H1 (cell line): Measurements from ENCODE around the gene SETDB2. TPM values are rescaled to one million over a fixed set of nuclear protein-coding genes. Genes with fewer than 3 reads are reported as not detected.

Source experiments
- CTCF ChIA-PET: fragments of 300-600 bp; sonication (Branson Sonifier 250); formaldehyde crosslinking; loops from one replicate; lab custom pipeline; 2021; ENCODE audit not compliant: partially characterized antibody; lab: Charles Lee
- POLR2A ChIA-PET: fragments of 300-600 bp; sonication (Branson Sonifier 250); formaldehyde crosslinking; loops from one replicate; lab custom pipeline; 2021; ENCODE audit warnings: inconsistent platforms; ENCODE audit not compliant: partially characterized antibody; lab: Charles Lee
- DNase-seq, 2 experiments: peaks; one replicate each; pipeline versions ENCODE4 v3.0.0 to v3.0.0-alpha.2; 2010 to 2022; ENCODE audit warnings: low spot score in 2 of 2, low read depth in 1 of 2, mixed read lengths in 1 of 2
- FAIRE-seq: peaks from 2 replicates; lab custom pipeline; 2011; peaks lifted over from hg19 to GRCh38; lab: Jason Lieb, UNC
- H2AFZ ChIP-seq: 2 replicates; pipeline ENCODE4 v1.8.1; 2012; ENCODE audit warnings: low read length, inconsistent platforms
- H2AK5ac ChIP-seq: 2 replicates; pipeline ENCODE4 v1.6.1; 2013; ENCODE audit warnings: low read depth, low read length
- H2BK120ac ChIP-seq: replicated peaks from 2 replicates; pipeline ENCODE3; 2013; ENCODE audit warnings: low read depth, low read length, inconsistent platforms
- H2BK12ac ChIP-seq: 2 replicates; pipeline ENCODE4 v1.6.1; 2013; ENCODE audit warnings: low read depth, low read length
- H2BK15ac ChIP-seq: 2 replicates; pipeline ENCODE4 v1.6.1; 2013; ENCODE audit warnings: low read length
- H2BK20ac ChIP-seq: 2 replicates; pipeline ENCODE4 v1.6.1; 2013; ENCODE audit warnings: low read length
- H2BK5ac ChIP-seq: 2 replicates; pipeline ENCODE4 v1.6.1; 2013; ENCODE audit warnings: low read depth, low read length
- H3K14ac ChIP-seq: 2 replicates; pipeline ENCODE4 v1.6.1; 2013; ENCODE audit warnings: inconsistent platforms; ENCODE audit not compliant: insufficient read length
- H3K18ac ChIP-seq: 2 replicates; pipeline ENCODE4 v1.6.1; 2013; ENCODE audit warnings: low read length; ENCODE audit errors: extremely low read depth
- H3K23ac ChIP-seq: 2 replicates; pipeline ENCODE4 v1.6.1; 2013; ENCODE audit warnings: inconsistent platforms; ENCODE audit not compliant: insufficient read length
- H3K23me2 ChIP-seq: 2 replicates; pipeline ENCODE4 v1.6.1; 2013; ENCODE audit warnings: low read depth, low read length
- H3K27ac ChIP-seq: 2 replicates; pipeline ENCODE4 v1.6.1; 2011; ENCODE audit warnings: low read depth, low read length, inconsistent platforms
- H3K27me3 ChIP-seq, 4 experiments: replicated peaks in 1 of 4; 1 replicate in 1 of 4; 2 replicates in 3 of 4; pipeline versions ENCODE4 v1.6.1 to v1.8.1; 2011 to 2013; ENCODE audit warnings: low read length in 3 of 4, mild to moderate bottlenecking in 3 of 4, inconsistent platforms in 2 of 4, mixed read lengths in 2 of 4, moderate library complexity in 1 of 4; ENCODE audit not compliant: control insufficient read depth in 3 of 4, insufficient read depth in 3 of 4; ENCODE audit errors: extremely low read depth in 1 of 4
- H3K36me3 ChIP-seq, 4 experiments: 2 replicates each; pipeline versions ENCODE4 v1.6.1 to v1.8.1; 2011 to 2013; ENCODE audit warnings: mild to moderate bottlenecking in 4 of 4, low read length in 3 of 4, moderate library complexity in 2 of 4, control low read depth in 1 of 4, inconsistent platforms in 1 of 4; ENCODE audit not compliant: insufficient read depth in 4 of 4, control insufficient read depth in 2 of 4
- H3K4ac ChIP-seq: replicated peaks from 2 replicates; pipeline ENCODE3; 2013; ENCODE audit warnings: low read length, low read depth, mixed read lengths, inconsistent platforms; ENCODE audit not compliant: insufficient read length
- H3K4me1 ChIP-seq, 4 experiments: replicated peaks in 1 of 4; 1 replicate in 1 of 4; 2 replicates in 3 of 4; pipeline versions ENCODE4 v1.6.1 to v1.8.1; 2011 to 2013; ENCODE audit warnings: low read length in 3 of 4, inconsistent platforms in 2 of 4, mixed read lengths in 1 of 4; ENCODE audit not compliant: insufficient read depth in 4 of 4, control insufficient read depth in 3 of 4
- H3K4me2 ChIP-seq, 2 experiments: 2 replicates each; pipeline versions ENCODE4 v1.6.1 to v1.8.1; 2011 to 2013; ENCODE audit warnings: low read depth in 2 of 2, low read length in 2 of 2, control low read depth in 1 of 2, inconsistent platforms in 1 of 2, mild to moderate bottlenecking in 1 of 2; ENCODE audit not compliant: insufficient read depth in 1 of 2
- H3K4me3 ChIP-seq, 4 experiments: fragments of 200-600, 300-600 bp in 1 of 4; sonication (generic), shearing (Covaris generic), sonication (Bioruptor Twin) in 1 of 4; 2 replicates each; pipeline versions ENCODE4 v1.5.1 to v1.8.1; 2011 to 2016; ENCODE audit warnings: low read length in 4 of 4, low read depth in 3 of 4, control low read depth in 2 of 4, inconsistent platforms in 2 of 4, mild to moderate bottlenecking in 2 of 4, mixed read lengths in 1 of 4, moderate library complexity in 1 of 4; ENCODE audit not compliant: insufficient read depth in 2 of 4; ENCODE audit errors: extremely low read depth in 1 of 4
- H3K56ac ChIP-seq: replicated peaks from 2 replicates; pipeline ENCODE3; 2013; ENCODE audit warnings: low read depth, mild to moderate bottlenecking, mixed read lengths, low read length, inconsistent platforms; ENCODE audit not compliant: insufficient read length
- H3K79me1 ChIP-seq: 2 replicates; pipeline ENCODE4 v1.6.1; 2013; ENCODE audit warnings: low read depth, low read length, control low read depth
- H3K79me2 ChIP-seq, 2 experiments: 2 replicates each; pipeline versions ENCODE4 v1.6.1 to v1.8.1; 2012 to 2013; ENCODE audit warnings: low read length in 2 of 2, mild to moderate bottlenecking in 2 of 2, inconsistent platforms in 1 of 2; ENCODE audit not compliant: insufficient read depth in 2 of 2, control insufficient read depth in 1 of 2
- H3K9ac ChIP-seq, 4 experiments: replicated peaks in 1 of 4; 1 replicate in 1 of 4; 2 replicates in 3 of 4; pipeline versions ENCODE4 v1.6.1 to v1.8.1; 2011 to 2013; ENCODE audit warnings: low read depth in 3 of 4, low read length in 3 of 4, control low read depth in 2 of 4, mild to moderate bottlenecking in 2 of 4, moderate library complexity in 2 of 4, inconsistent platforms in 1 of 4; ENCODE audit errors: extremely low read depth in 1 of 4
- H3K9me3 ChIP-seq, 2 experiments: 2 replicates each; pipeline versions ENCODE4 v1.6.1 to v1.8.1; 2012 to 2013; ENCODE audit warnings: mild to moderate bottlenecking in 2 of 2, moderate library complexity in 2 of 2, control low read depth in 1 of 2, inconsistent platforms in 1 of 2, low read depth in 1 of 2, low read length in 1 of 2, mixed read lengths in 1 of 2; ENCODE audit not compliant: insufficient read depth in 2 of 2
- H4K20me1 ChIP-seq, 2 experiments: replicated peaks in 1 of 2; 2 replicates each; pipeline versions ENCODE3 to v1.8.1; 2011 to 2013; ENCODE audit warnings: inconsistent platforms in 2 of 2, low read length in 2 of 2, mild to moderate bottlenecking in 1 of 2; ENCODE audit not compliant: insufficient read depth in 2 of 2, control insufficient read depth in 1 of 2
- H4K5ac ChIP-seq: 2 replicates; pipeline ENCODE4 v1.6.1; 2013; ENCODE audit warnings: low read length, low read depth, mixed read lengths, inconsistent platforms; ENCODE audit not compliant: insufficient read length
- H4K8ac ChIP-seq: 2 replicates; pipeline ENCODE4 v1.8.0; 2013; ENCODE audit warnings: mild to moderate bottlenecking, moderate library complexity, low read length, inconsistent platforms; ENCODE audit not compliant: insufficient read depth; ENCODE audit errors: extremely low read depth
- H4K91ac ChIP-seq: replicated peaks from 2 replicates; pipeline ENCODE3; 2013; ENCODE audit warnings: low read length, mixed read lengths, inconsistent platforms; ENCODE audit not compliant: insufficient read length
- CBX5 ChIP-seq: fragments of 300-800, 300-1000 bp; sonication (generic); IDR thresholded peaks from 2 replicates; pipeline ENCODE4 v1.7.1; 2016; ENCODE audit warnings: antibody characterized with exemption, low read length, low read depth
- CREB1 ChIP-seq: IDR thresholded peaks from 2 replicates; pipeline ENCODE4 v1.6.1; 2012; ENCODE audit warnings: inconsistent platforms
- CTCF ChIP-seq, 3 experiments: IDR thresholded peaks; 1 replicate in 2 of 3; 2 replicates in 1 of 3; pipeline versions ENCODE4 v1.5.1 to v1.6.1; 2011; ENCODE audit warnings: low read length in 3 of 3, mild to moderate bottlenecking in 3 of 3, inconsistent platforms in 2 of 3, low read depth in 1 of 3, moderate library complexity in 1 of 3; ENCODE audit not compliant: insufficient read depth in 1 of 3; ENCODE audit errors: control extremely low read depth in 1 of 3
- EP300 ChIP-seq, 2 experiments: IDR thresholded peaks; 1 replicate in 1 of 2; 2 replicates in 1 of 2; pipeline ENCODE4 v1.6.1; 2011 to 2012; ENCODE audit warnings: low read depth in 2 of 2, low read length in 2 of 2, mild to moderate bottlenecking in 2 of 2, borderline replicate concordance in 1 of 2, inconsistent platforms in 1 of 2, moderate library complexity in 1 of 2
- GABPA ChIP-seq: IDR thresholded peaks from 2 replicates; pipeline ENCODE4 v1.6.1; 2011; ENCODE audit warnings: mild to moderate bottlenecking, low read length, moderate library complexity, borderline replicate concordance; ENCODE audit not compliant: insufficient read depth
- NANOG ChIP-seq: IDR thresholded peaks from 2 replicates; pipeline ENCODE4 v1.6.1; 2011; ENCODE audit warnings: low read length, low read depth, mild to moderate bottlenecking, inconsistent platforms; ENCODE audit not compliant: insufficient read depth, poor library complexity, severe bottlenecking
- PHF8 ChIP-seq: fragments of 200-600 bp; sonication (generic); conservative IDR thresholded peaks from 2 replicates; pipeline ENCODE4 v1.7.1; 2012; ENCODE audit warnings: low read depth, mild to moderate bottlenecking, inconsistent platforms, low read length, moderate library complexity
- POLR2AphosphoS5 ChIP-seq: IDR thresholded peaks from 2 replicates; pipeline ENCODE4 v1.6.1; 2011; ENCODE audit warnings: low read depth, low read length
- RNF2 ChIP-seq: fragments of 200-900, 300-1000 bp; sonication (generic); IDR thresholded peaks from 2 replicates; pipeline ENCODE4 v1.7.1; 2016; ENCODE audit warnings: borderline replicate concordance, low read depth, mild to moderate bottlenecking, antibody characterized with exemption, low read length; ENCODE audit not compliant: poor library complexity, severe bottlenecking; ENCODE audit errors: missing control alignments
- WGBS, 2 experiments: shearing (Covaris generic) in 1 of 2; methylation state at CpG; one replicate each; pipeline versions ENCODE4 v1.1.6 to v1.1.7; 2013 to 2015; ENCODE audit warnings: low lambda C conversion rate in 2 of 2, mixed read lengths in 2 of 2, inconsistent platforms in 1 of 2, low coverage in 1 of 2, missing lambda C conversion rate in 1 of 2; ENCODE audit not compliant: insufficient replicate concordance in 2 of 2, insufficient coverage in 1 of 2, insufficient read length in 1 of 2; ENCODE audit errors: extremely low coverage in 1 of 2, missing lambda C conversion rate in 1 of 2; 5-methylcytosine and 5-hydroxymethylcytosine counted together
- polyA plus RNA-seq, 7 experiments: library from polyadenylated mRNA; depleted of rRNA in 3 of 7; stranded (reverse) in 5 of 7; unstranded in 2 of 7; fragments of >200 nt in 5 of 7; fragments of 200-250 nt in 2 of 7; gene quantifications; 1 replicate in 5 of 7; 2 replicates in 1 of 7; 4 replicates in 1 of 7; pipeline versions ENCODE4 v1.2.1 to v1.2.3, GENCODE V29; 2011 to 2013; ENCODE audit warnings: missing spikeins in 2 of 7, mixed read lengths in 2 of 7
- total RNA-seq: library from RNA; stranded (reverse); fragmentation: NEBNext Ultra II Directional; extraction: Animal tissue kit (Norgen Biotek cat#: 25700); gene quantifications from 2 replicates; pipeline ENCODE4 v1.2.1, GENCODE V29; 2021

Gene SETDB2
- total and polyA plus RNA-seq, 2 of the 8 experiments (the other 6 are each of a cell fraction or from before 2014, with no cell fraction given) = 1.2 to 6.1 TPM

GRCh38 chr13:49536144-49536873, 92.2 kb downstream of the SETDB2 start:
- H3K79me1 ChIP-seq = no peaks in the 10 kb centered on the region
- H4K91ac ChIP-seq = no peak overlapping the region
- no peak overlapping the region for H3K56ac ChIP-seq
- no peaks in the 10 kb centered on the region for H3K23me2 ChIP-seq
- no peak overlapping the region for H2BK15ac ChIP-seq
- H3K79me2 ChIP-seq = no peaks in the 10 kb centered on the region
- FAIRE-seq = no peak
- no peak overlapping the region for H3K27ac ChIP-seq
- no peak overlapping the region for H3K4me3 ChIP-seq
- no peak overlapping the region for H3K18ac ChIP-seq
- H2BK120ac ChIP-seq = no peak overlapping the region
- ChIA-PET POLR2A (interaction anchor here (1.3 kb wide), 1 partner anchor 34 kb away, joined by 3 read pairs; no protein-coding TSS in a partner anchor), CTCF (interaction anchor here (0.8 kb wide), 1 partner anchor 96 kb away, joined by 3 read pairs; no protein-coding TSS in a partner anchor)
- no peak overlapping the region for H3K23ac ChIP-seq
- H3K27me3 ChIP-seq = no peaks in the 10 kb centered on the region
- H2BK12ac ChIP-seq = no peak overlapping the region
- no peak overlapping the region for H3K14ac ChIP-seq
- H2AFZ ChIP-seq = no peak overlapping the region
- no peak overlapping the region for H2BK20ac ChIP-seq
- H3K4ac ChIP-seq = no peak overlapping the region
- no peaks in the 10 kb centered on the region for H3K9me3 ChIP-seq
- no peak overlapping the region for H3K9ac ChIP-seq
- peaks cover 2 to 38% (median 12%) of the 10 kb centered on the region in 4 experiments; a peak in 5 of 8 replicates for H3K36me3 ChIP-seq
- H4K8ac ChIP-seq = no peak overlapping the region
- 81% methylated on average over 7 of the region's 7 CpGs; no CpG with 5 or more reads in 1 of the 2 experiments for WGBS, 2 experiments
- DNase-seq = no peak
- H4K20me1 ChIP-seq = peaks cover 0 to 2% of the 10 kb centered on the region in 2 experiments
- H2AK5ac ChIP-seq = no peak overlapping the region
- no peaks in the 10 kb centered on the region for H3K4me1 ChIP-seq
- no peak overlapping the region for H3K4me2 ChIP-seq
- H4K5ac ChIP-seq = no peak overlapping the region
- no peak overlapping the region for H2BK5ac ChIP-seq
- no peak for TF ChIP-seq RNF2
- no peak for TF ChIP-seq PHF8
- no peak for TF ChIP-seq EP300 (IDR thresholded peaks at IDR 0.05; ENCODE audit: borderline replicate concordance in 1 of 2, low read depth in 2 of 2, low read length in 2 of 2)
- no peak for TF ChIP-seq CTCF (IDR thresholded peaks at IDR 0.05; ENCODE audit: control extremely low read depth in 1 of 3, insufficient read depth in 1 of 3, low read depth in 1 of 3, low read length in 3 of 3)
- no peak for TF ChIP-seq GABPA
- TF ChIP-seq CREB1 = no peak
- TF ChIP-seq CBX5 = no peak
- TF ChIP-seq NANOG = no peak
- TF ChIP-seq POLR2AphosphoS5 = no peak
